Measurements from ENCODE around the gene GSG1L.

GSG1L gene

GRCh38 chr16:27772093-27772825 lies 291.3 kb downstream of the GSG1L start:
- no peak for DNase-seq

DNA sequence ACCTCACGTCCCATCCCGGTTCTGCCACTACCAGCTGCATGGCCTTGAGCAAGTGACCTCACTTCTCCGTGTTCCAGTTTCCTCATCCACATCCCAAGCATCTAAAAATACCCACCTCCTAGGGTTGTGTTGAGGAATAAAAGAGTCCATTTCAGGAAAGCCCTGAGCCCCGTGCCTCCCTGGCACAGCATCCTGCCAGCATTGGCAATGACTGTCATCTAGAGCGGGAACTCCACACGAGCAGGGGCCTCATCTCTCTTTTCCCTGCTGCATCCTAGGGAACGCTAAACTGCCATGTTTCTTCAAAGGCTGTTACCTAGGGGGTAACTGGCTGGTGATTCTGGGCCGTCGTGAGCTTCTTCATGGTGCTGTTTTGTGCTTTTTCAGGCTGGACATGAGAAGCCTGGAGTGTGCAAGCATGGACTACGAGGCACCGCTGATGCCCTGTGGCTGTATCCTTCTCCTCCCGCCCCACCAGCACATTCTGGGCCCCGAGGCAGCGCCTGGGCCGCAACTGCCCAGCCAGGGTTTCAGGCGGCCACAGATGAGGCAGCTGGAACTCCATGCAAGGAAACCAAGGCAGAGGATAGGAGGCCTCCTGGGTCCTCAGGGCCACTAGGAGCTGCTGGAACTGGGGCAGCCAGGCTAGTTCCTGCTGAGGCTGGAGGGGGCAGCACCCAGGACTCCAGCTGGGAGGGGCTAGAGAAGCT lies 292.2 kb downstream of the GSG1L start:
- no peak for DNase-seq

DNA sequence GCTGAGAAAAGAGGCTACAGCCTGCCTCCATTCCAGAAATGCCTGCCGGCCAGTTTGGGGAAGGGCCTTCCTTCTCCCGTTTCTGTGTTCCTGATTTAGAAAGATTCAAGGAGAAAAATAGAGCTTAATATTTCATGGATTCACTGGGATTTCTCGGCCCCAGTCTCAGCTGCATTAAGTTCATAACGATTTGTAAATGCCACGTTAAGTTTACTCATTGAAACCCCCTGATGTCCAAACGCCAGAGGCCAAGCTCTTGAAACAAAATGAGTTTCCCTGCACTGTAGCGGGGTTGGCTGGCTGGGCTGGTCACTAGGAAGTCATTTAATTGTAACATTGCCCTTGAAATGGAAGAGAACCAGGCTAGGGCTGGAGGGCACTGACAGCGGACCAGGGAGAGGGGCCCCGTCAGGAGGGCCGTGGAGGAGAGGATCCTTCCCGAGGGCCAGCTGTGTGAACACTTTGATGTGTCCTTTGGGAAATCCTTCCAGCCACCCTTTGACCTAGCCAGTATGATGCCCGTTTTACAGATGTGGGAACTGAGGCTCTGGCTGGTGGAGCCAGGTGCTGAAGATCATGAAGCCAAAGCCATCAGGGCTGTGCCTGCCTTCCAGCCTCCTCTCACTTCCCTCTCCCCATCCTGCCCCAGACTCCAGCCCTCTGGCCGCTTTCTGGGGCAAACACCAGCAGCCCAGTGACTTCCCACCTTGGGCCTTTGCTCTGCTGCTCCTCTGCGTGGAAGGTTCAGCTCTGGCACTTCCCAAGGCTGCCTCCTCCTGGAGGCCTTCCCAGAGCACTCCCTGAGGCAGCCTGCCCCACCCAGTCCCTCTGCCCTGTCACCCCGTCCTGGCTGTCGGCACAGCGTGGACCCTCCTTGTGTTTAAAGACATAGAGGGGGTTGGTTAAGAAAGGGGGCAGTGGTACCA lies 293.0 kb downstream of the GSG1L start:
- no peak for DNase-seq

GRCh38 chr16:27769561-27770255 lies 293.8 kb downstream of the GSG1L start:
- no peak for DNase-seq

- no peak for DNase-seq
These were observed 294.8 kb downstream of the GSG1L start for GRCh38 chr16:27768651-27769272.

- DNase-seq, result no peak
These were observed 295.4 kb downstream of the GSG1L start for GRCh38 chr16:27767971-27768591.

DNA sequence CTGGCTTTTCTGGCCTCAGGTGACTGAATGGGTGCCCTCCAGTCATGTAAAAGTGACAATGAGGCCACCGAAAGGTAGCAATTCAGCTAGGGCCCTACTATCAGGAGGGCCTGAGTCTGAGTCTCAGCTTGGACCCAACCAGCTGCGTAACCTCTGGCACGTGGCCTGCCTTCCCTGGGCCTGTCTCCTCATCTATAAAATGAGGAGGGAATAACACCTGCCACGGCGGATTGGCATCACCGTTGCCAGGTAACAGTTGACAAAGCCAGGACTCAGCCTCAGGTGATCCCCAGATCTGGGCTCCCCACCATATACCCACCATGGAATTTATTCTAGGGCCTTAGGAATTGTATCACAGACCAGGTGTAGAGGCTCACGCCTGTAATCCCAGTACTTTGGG lies 296.4 kb downstream of the GSG1L start:
- DNase-seq, result no peak

- DNase-seq, result no peak
These were observed 297.1 kb downstream of the GSG1L start for GRCh38 chr16:27766236-27766925.

- DNase-seq, result no peak
These were observed 298.4 kb downstream of the GSG1L start for GRCh38 chr16:27764869-27765675.

DNA sequence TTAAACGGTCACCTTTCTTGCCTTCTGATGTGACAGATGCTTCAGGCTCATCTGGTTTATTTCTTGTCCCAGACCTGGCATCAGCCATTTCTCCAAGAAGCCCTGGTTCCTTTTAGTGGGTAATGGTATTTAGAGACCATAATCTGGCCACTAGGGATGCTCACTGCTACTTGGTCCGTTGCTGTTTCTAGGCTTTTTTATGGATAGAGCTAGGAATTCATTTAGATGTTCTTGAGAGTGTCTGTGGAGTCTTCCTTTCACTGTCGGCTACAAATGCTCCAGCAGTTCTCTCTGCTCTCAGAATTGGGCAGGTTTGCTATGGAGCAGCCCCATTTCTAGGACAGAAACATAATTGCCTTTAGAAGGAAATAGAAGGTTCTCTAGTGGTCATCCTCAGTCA lies 299.1 kb downstream of the GSG1L start:
- DNase-seq, result no peak

GRCh38 chr16:27762441-27762840 lies 301.1 kb downstream of the GSG1L start:
- no peak for DNase-seq

- DNase-seq, result no peak
These were observed 301.7 kb downstream of the GSG1L start for GRCh38 chr16:27761816-27762215.

- DNase-seq, result no peak
These were observed 302.7 kb downstream of the GSG1L start for GRCh38 chr16:27760789-27761176.

DNA sequence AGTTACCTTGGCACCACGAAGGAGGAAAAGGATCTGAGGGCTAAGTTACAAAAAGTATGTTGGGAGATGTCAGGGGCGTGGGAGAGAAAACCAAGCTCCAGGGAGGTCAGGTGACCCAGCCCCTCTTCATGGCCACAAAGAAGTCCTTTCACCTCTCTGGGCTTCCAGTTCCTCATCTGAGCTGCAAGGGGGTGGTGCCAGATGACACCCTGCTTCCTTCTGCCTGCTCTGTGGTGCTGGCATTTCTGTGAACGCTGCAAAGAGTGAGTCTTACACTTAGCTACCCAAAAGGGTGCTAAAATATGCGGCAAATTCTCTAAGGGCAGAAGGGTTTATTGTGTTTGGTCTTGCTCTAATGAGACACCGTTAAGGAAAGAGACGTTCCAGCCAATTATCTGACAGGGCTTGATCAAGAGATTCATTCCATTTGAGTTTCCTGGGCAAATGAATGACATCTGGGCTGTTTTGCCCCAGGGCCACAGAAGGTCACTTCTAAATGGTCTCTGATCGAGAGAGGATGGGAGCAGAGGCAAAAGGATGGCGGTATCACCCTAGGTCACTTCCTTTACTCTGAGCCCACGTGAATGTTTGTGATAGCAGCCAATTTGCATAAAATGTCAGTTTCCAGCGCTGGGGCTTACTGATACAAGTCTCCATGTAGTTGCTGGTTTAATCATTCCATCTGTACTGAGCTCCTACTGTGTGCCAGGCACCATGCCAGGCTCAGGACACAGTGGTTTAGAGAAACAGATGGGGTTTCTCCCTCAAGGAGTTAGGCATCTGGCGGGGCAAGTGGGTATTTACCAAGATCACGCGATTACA lies 303.3 kb downstream of the GSG1L start:
- DNase-seq, result no peak

- DNase-seq, result no peak
These were observed 304.1 kb downstream of the GSG1L start for GRCh38 chr16:27759301-27759871.

DNA sequence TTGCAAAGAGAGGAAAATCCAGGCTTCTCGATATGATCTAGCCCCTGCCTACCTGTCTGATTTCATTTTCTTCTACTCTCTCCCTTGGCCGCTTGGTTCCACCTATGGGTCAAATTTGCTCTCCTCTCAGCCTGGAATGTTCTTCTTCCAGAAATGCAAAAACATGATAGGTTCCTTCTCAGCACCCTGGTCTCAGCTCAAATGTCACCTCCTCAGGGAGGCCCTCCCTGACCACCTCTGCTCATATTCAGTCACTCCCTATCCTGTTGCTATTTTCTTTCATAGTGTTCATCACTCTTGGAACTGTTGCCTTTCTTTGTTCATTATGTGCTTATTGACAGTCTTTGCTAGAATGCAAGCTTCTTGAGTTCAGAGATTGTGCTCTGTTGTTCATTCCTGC lies 305.0 kb downstream of the GSG1L start:
- no peak for DNase-seq

GRCh38 chr16:27756206-27756970 lies 307.1 kb downstream of the GSG1L start:
- no peak for DNase-seq

All from right kidney (tissue), 1 donor.